Fibroblast of lung (primary cell): ENCODE measurements around the gene FLOT1.

ENCODE experiments used
- EZH2 ChIP-seq: IDR thresholded peaks from 2 replicates; pipeline ENCODE4 v1.5.1; 2012; ENCODE audit warnings: low read length, control low read depth, mild to moderate bottlenecking; ENCODE audit errors: missing control alignments
- TF ChIP-seq, protein P1 (sequence below), 2 donors: IDR thresholded peaks in 1 of 2; conservative IDR thresholded peaks in 1 of 2; 1 replicate in 1 of 2; 2 replicates in 1 of 2; pipeline ENCODE4 v1.5.1; 2011 to 2012; ENCODE audit warnings: low read length in 2 of 2, control low read depth in 1 of 2, inconsistent platforms in 1 of 2, low read depth in 1 of 2, mild to moderate bottlenecking in 1 of 2

DNA sequence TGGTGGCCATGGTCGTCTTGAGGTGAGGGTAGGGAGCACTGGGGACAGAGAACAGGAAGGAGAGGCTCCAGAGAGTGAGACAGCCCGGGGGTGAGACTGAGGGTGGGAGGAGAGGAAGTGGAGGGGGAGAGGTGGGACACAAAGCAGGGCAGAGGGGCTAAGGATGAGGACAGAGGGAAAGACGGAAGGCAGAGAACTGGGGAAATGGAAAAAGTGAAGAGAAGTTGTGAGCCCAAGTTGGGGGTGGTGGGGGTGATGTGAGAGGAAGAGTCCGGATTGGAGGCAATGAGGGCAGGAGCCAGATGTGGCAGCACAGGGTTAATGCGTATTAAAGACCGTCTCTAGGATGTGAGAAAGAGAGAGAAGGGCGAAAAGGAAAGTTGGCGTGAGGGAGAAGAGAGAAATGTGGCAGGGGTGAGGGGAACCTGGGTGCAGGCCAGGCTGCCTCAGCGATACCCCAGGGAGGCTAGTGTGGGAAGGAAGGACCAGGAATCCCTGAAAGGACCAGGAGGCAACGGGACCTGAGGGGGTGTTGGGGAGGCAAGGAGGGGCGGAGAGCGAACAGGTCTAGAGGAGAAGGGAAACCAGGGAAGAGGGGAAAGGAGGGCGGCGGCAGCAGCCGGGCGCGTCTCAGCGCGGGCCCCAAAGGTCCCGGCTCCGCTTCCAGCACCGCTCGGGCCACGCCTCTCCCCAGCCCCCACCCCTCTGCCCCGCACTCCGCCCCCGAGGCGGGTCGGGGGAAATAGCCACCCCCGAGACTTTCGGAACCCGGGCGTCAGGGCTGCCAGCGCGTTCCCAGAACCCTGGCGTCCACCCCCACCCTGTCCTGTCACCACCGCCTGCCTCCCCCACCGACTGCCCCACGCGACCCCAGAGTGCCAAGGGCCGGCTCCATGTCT is 56.2 kb downstream of the FLOT1 start, which contains the start of gene PPP1R18:
- TF ChIP-seq, protein P1, sequence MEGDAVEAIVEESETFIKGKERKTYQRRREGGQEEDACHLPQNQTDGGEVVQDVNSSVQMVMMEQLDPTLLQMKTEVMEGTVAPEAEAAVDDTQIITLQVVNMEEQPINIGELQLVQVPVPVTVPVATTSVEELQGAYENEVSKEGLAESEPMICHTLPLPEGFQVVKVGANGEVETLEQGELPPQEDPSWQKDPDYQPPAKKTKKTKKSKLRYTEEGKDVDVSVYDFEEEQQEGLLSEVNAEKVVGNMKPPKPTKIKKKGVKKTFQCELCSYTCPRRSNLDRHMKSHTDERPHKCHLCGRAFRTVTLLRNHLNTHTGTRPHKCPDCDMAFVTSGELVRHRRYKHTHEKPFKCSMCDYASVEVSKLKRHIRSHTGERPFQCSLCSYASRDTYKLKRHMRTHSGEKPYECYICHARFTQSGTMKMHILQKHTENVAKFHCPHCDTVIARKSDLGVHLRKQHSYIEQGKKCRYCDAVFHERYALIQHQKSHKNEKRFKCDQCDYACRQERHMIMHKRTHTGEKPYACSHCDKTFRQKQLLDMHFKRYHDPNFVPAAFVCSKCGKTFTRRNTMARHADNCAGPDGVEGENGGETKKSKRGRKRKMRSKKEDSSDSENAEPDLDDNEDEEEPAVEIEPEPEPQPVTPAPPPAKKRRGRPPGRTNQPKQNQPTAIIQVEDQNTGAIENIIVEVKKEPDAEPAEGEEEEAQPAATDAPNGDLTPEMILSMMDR (conservative IDR thresholded peaks at IDR 0.05 in 1 of 2, IDR thresholded peaks at IDR 0.05 in 1 of 2; ENCODE audit: low read depth in 1 of 2, low read length in 2 of 2), result no peak
- TF ChIP-seq EZH2, result no peak
